Colonic mucosa (tissue), 4 donors: Measurements from ENCODE around the gene OR2AK2. TPM values are rescaled to one million over a fixed set of nuclear protein-coding genes. Genes with fewer than 3 reads are reported as not detected.
"Not testable (repeated sequence)": the region's sequence is repeated elsewhere in the genome, so short reads cannot be mapped to it uniquely, and the experiment has no call there.

Experiments
- DNase-seq: peaks from one replicate; pipeline ENCODE4 v3.0.0-alpha.2; 2020
- H3K27ac ChIP-seq: fragments of 200-600 bp; one replicate; pipeline ENCODE4 v1.8.0; 2021
- H3K27me3 ChIP-seq: fragments of 200-600 bp; one replicate; pipeline ENCODE4 v1.8.0; 2021
- H3K36me3 ChIP-seq: fragments of 200-600 bp; one replicate; pipeline ENCODE4 v1.8.0; 2021
- H3K4me1 ChIP-seq: fragments of 200-600 bp; one replicate; pipeline ENCODE4 v1.8.0; 2021; ENCODE audit warnings: mild to moderate bottlenecking
- H3K4me3 ChIP-seq: fragments of 200-600 bp; one replicate; pipeline ENCODE4 v1.8.0; 2021
- H3K9ac ChIP-seq, 2 donors: one replicate each; pipeline ENCODE4 v1.7.0; 2013; ENCODE audit warnings: control low read depth in 2 of 2, low read depth in 2 of 2, low read length in 2 of 2
- H3K9me3 ChIP-seq: fragments of 200-600 bp; one replicate; pipeline ENCODE4 v1.8.0; 2021
- intact Hi-C: fragments of 100-400 bp; cut with DNase I; formaldehyde crosslinking; loops from one replicate; pipeline ENCODE4 v1.14.1; 2022
- total RNA-seq, 2 donors: library from RNA; stranded (reverse); fragmentation: NEBNext Ultra II Directional in 1 of 2; extraction: Animal tissue kit (Norgen Biotek cat#: 25700) in 1 of 2; gene quantifications; one replicate each; pipeline ENCODE4 v1.2.1, GENCODE V29; 2021
- TF ChIP-seq, protein P1 (sequence below): fragments of 200-600 bp; IDR thresholded peaks from one replicate; pipeline ENCODE4 v1.8.0; 2022; ENCODE audit warnings: antibody characterized with exemption, mild to moderate bottlenecking
- donor health status: healthy.
- donor health status: DM: no; HTN: no; CAD: no.
- donor health status: DM: no; HTN: no; CAD: no.

Gene OR2AK2
- total RNA-seq, 2 donors from 2014 or later = not detected

DNA sequence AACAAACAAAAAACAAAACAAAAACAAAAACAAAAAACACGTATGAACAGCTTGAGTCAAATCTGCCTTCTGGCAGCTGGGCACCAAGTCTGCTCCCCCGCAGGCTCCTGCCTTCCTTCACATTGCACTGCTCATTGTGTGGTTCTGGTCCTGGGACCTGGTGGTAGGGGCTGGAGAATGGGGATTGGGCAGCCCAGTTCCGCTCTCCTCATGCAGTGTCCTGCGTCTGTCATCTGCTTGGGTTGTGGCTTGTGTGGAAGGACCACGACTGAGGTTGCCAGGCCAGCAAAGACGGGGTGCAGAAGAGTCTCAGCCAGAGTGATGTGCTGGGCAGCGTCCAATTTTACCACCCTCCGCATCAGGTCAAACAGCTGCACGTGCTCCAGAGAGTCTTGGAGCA is 29.3 kb upstream of the OR2AK2 start:
- TF ChIP-seq, protein P1, sequence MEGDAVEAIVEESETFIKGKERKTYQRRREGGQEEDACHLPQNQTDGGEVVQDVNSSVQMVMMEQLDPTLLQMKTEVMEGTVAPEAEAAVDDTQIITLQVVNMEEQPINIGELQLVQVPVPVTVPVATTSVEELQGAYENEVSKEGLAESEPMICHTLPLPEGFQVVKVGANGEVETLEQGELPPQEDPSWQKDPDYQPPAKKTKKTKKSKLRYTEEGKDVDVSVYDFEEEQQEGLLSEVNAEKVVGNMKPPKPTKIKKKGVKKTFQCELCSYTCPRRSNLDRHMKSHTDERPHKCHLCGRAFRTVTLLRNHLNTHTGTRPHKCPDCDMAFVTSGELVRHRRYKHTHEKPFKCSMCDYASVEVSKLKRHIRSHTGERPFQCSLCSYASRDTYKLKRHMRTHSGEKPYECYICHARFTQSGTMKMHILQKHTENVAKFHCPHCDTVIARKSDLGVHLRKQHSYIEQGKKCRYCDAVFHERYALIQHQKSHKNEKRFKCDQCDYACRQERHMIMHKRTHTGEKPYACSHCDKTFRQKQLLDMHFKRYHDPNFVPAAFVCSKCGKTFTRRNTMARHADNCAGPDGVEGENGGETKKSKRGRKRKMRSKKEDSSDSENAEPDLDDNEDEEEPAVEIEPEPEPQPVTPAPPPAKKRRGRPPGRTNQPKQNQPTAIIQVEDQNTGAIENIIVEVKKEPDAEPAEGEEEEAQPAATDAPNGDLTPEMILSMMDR = no peak

DNA sequence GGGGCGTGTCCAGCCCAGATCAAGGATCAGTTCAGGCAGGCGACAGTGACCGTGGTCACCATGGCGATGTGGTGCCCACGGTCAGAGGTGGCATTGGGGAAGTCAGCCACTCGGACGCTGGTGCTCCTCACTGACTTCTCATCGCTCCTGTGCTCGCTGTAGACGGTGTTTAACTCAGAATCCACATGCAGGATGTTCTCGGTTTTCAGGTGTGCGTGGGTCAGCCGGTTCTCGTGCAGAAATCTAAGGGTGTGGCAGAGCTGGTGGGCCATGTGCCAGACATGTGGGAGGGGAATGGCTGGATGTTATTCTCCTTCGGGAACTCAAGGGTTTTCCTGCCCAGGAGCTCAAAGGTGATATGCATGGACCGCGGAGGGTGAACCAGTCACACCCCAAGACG is 28.6 kb upstream of the OR2AK2 start:
- H3K4me3 ChIP-seq = no peak overlapping the region
- no peaks in the 10 kb centered on the region for H3K27me3 ChIP-seq
- no peak for DNase-seq
- no peak overlapping the region for H3K27ac ChIP-seq
- no peaks in the 10 kb centered on the region for H3K36me3 ChIP-seq
- no peak overlapping the region for H3K9ac ChIP-seq
- TF ChIP-seq, protein P1 = no peak
- no peaks in the 10 kb centered on the region for H3K4me1 ChIP-seq
- intact Hi-C loops = no loop called here
- H3K9me3 ChIP-seq = no peaks in the 10 kb centered on the region

More for the DNA sequence above, 29.3 kb upstream of the OR2AK2 start:
- Histone ChIP-seq H3K9me3 (no peaks in the 10 kb centered on the region), H3K9ac (no peak overlapping the region), H3K27me3 (no peaks in the 10 kb centered on the region), H3K36me3 (no peaks in the 10 kb centered on the region), H3K4me3 (no peak overlapping the region), H3K4me1 (no peaks in the 10 kb centered on the region), H3K27ac (no peak overlapping the region)
- intact Hi-C loops = no loop called here
- no peak for DNase-seq

DNA sequence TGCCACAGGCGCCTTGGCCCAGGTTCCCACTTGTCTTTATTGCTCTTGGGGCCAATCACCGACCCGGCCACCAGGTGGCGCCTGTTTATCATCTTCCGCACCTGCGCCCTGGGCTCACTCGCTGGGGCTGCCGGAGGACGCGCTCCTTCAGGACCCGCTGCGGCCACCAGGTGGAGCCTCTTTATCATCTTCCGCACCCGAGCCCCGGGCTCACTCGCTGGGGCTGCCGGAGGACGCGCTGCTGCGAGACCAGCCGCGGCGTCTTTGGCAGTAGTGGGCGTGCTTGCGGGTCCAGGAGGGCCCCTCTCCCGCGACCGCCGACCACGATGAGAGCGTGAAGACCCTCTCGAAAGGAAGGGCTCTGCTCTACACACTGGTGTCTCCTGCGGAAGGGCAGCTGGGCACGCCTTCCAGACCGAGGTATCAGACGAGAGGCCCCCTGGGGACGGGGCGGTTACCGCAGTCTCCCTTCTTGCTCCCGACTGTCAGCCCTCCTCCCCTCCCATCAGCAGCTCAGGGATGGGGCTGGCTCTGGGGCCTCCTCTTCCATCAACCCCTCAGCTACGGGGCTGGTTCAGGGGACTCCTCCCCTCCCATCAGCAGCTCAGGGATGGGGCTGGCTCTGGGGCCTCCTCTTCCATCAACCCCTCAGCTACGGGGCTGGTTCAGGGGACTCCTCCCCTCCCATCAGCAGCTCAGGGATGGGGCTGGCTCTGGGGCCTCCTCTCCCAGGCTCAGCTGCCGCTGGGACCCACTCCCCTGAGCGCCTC is 27.9 kb upstream of the OR2AK2 start:
- H3K4me1 ChIP-seq, H3K36me3 ChIP-seq, H3K9me3 ChIP-seq, H3K27ac ChIP-seq, H3K27me3 ChIP-seq, intact Hi-C loops: not testable (repeated sequence)
- Histone ChIP-seq H3K4me3 (peak overlapping the region; percentile 26), H3K9ac (peak overlapping the region in 1 of 2 donors; percentile 12)
- DNase-seq = peak; percentile 71
- TF ChIP-seq, protein P1 = peak; percentile 59

DNA sequence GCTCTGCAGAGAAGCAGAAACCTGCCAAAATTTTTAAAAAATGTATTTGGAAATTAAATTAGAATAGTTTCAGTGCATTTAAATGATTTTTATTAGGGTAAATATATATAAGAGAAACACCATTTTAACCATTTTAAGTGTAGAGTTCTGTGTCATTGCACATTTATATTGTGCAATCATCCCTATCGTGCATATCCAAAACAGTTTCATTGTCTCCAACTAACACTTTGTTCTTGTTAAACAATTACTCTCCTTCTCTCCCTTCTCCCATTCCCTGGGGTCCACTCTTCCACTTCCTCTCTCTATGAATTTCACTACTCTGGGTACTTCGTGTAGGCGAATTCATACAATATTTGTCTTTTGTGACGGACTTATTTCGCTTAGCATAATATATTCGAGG is 22.4 kb upstream of the OR2AK2 start:
- Histone ChIP-seq H3K27me3 (no peaks in the 10 kb centered on the region), H3K9ac (no peak overlapping the region), H3K4me1 (no peaks in the 10 kb centered on the region), H3K27ac (no peak overlapping the region), H3K9me3 (no peaks in the 10 kb centered on the region), H3K4me3 (no peak overlapping the region), H3K36me3 (no peaks in the 10 kb centered on the region)
- DNase-seq = no peak
- intact Hi-C loops = no loop called here
- TF ChIP-seq, protein P1 = no peak

DNA sequence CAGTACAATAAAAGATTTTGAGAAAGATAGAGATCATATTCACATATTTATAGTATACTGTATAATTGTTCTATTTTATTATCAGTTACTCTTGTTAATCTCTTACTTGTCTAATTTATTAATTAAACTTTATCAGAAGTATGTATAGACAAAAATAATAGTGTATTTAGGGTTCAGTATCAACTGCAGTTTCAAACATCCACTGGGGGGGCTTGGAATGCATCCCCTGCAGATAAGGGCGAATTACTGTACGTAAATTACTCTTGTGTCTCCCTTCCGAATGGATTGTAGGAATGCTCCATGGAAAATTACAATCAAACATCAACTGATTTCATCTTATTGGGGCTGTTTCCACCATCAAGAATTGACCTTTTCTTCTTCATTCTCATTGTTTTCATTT is 16.5 kb upstream of the OR2AK2 start, which contains the start of gene OR2L8:
OR2L8 (plus strand) TSS at position 301 of the 400 bp plus-strand sequence; CDS start at position 301, 0 bp downstream.
- Histone ChIP-seq H3K27me3 (no peaks in the 10 kb centered on the region), H3K9ac (no peak within 1 kb of the TSS), H3K9me3 (no peaks in the 10 kb centered on the region), H3K4me3 (no peak within 1 kb of the TSS), H3K4me1 (no peaks in the 10 kb centered on the region), H3K27ac (no peak within 1 kb of the TSS), H3K36me3 (no peaks in the 10 kb centered on the region)
- TF ChIP-seq, protein P1 = no peak
- DNase-seq = no peak
- intact Hi-C loops = no loop called here
